ENCODE data around the gene PLD4.
"Not testable (repeated sequence)": the region's sequence is repeated elsewhere in the genome, so short reads cannot be mapped to it uniquely, and the experiment has no call there.

PLD4 gene

GRCh38 chr14:104887623-104888488 lies 36.8 kb upstream of the PLD4 start:
- Histone ChIP-seq H3K9me3 (ENCODE audit: control insufficient read depth, low read length) (no peaks in the 10 kb centered on the region), H3K4me3 (ENCODE audit: extremely low read depth, insufficient read depth, low read length, poor library complexity, severe bottlenecking) (no peak overlapping the region), H3K4me1 (ENCODE audit: control insufficient read depth, insufficient read depth, low read length, poor library complexity, severe bottlenecking) (no peaks in the 10 kb centered on the region), H3K27ac (ENCODE audit: low read depth, low read length, severe bottlenecking) (no peak overlapping the region), H3K36me3 (ENCODE audit: control insufficient read depth, insufficient read depth, low read length) (peaks cover 36% of the 10 kb centered on the region)
- WGBS, 2 experiments (ENCODE audit: insufficient coverage in 2 of 2) = 95 to 97% methylated on average over 23 to 30 of the region's 33 CpGs

GRCh38 chr14:104888489-104889374 lies 35.9 kb upstream of the PLD4 start:
- H3K27ac ChIP-seq (ENCODE audit: low read depth, low read length, severe bottlenecking) = no peak overlapping the region
- WGBS, 2 experiments (ENCODE audit: insufficient coverage in 2 of 2) = 93 to 96% methylated on average over 21 to 22 of the region's 26 CpGs
- no peaks in the 10 kb centered on the region for H3K9me3 ChIP-seq (ENCODE audit: control insufficient read depth, low read length)
- H3K36me3 ChIP-seq (ENCODE audit: control insufficient read depth, insufficient read depth, low read length) = peaks cover 35% of the 10 kb centered on the region
- H3K4me1 ChIP-seq (ENCODE audit: control insufficient read depth, insufficient read depth, low read length, poor library complexity, severe bottlenecking) = no peaks in the 10 kb centered on the region
- H3K4me3 ChIP-seq (ENCODE audit: extremely low read depth, insufficient read depth, low read length, poor library complexity, severe bottlenecking) = no peak overlapping the region

- Histone ChIP-seq H3K4me1 (ENCODE audit: control insufficient read depth, insufficient read depth, low read length, poor library complexity, severe bottlenecking) (no peaks in the 10 kb centered on the region), H3K36me3 (ENCODE audit: control insufficient read depth, insufficient read depth, low read length) (peaks cover 29% of the 10 kb centered on the region), H3K4me3 (ENCODE audit: extremely low read depth, insufficient read depth, low read length, poor library complexity, severe bottlenecking) (no peak overlapping the region), H3K9me3 (ENCODE audit: control insufficient read depth, low read length) (no peaks in the 10 kb centered on the region), H3K27ac (ENCODE audit: low read depth, low read length, severe bottlenecking) (no peak overlapping the region)
- WGBS, 2 experiments (ENCODE audit: insufficient coverage in 2 of 2) = 91 to 92% methylated on average over 20 to 23 of the region's 23 CpGs
Observed at GRCh38 chr14:104889375-104889757, 35.3 kb upstream of the PLD4 start.

GRCh38 chr14:104890292-104890691 lies 34.4 kb upstream of the PLD4 start:
- not testable (repeated sequence) for H3K4me3 ChIP-seq (ENCODE audit: extremely low read depth, insufficient read depth, low read length, poor library complexity, severe bottlenecking); H3K4me1 ChIP-seq (ENCODE audit: control insufficient read depth, insufficient read depth, low read length, poor library complexity, severe bottlenecking); H3K27ac ChIP-seq (ENCODE audit: low read depth, low read length, severe bottlenecking); H3K9me3 ChIP-seq (ENCODE audit: control insufficient read depth, low read length)
- peaks cover 25% of the 10 kb centered on the region for H3K36me3 ChIP-seq (ENCODE audit: control insufficient read depth, insufficient read depth, low read length)

GRCh38 chr14:104891121-104891551 lies 33.5 kb upstream of the PLD4 start:
- Histone ChIP-seq H3K27ac (ENCODE audit: low read depth, low read length, severe bottlenecking) (no peak overlapping the region), H3K4me3 (ENCODE audit: extremely low read depth, insufficient read depth, low read length, poor library complexity, severe bottlenecking) (no peak overlapping the region), H3K9me3 (ENCODE audit: control insufficient read depth, low read length) (no peaks in the 10 kb centered on the region), H3K4me1 (ENCODE audit: control insufficient read depth, insufficient read depth, low read length, poor library complexity, severe bottlenecking) (no peaks in the 10 kb centered on the region), H3K36me3 (ENCODE audit: control insufficient read depth, insufficient read depth, low read length) (peaks cover 21% of the 10 kb centered on the region)
- WGBS, 2 experiments (ENCODE audit: insufficient coverage in 2 of 2) = 91 to 100% methylated on average over 1 to 3 of the region's 4 CpGs

GRCh38 chr14:104891664-104892530 lies 32.8 kb upstream of the PLD4 start:
- H3K27ac ChIP-seq (ENCODE audit: low read depth, low read length, severe bottlenecking) = no peak overlapping the region
- H3K36me3 ChIP-seq (ENCODE audit: control insufficient read depth, insufficient read depth, low read length) = peaks cover 13% of the 10 kb centered on the region
- H3K9me3 ChIP-seq (ENCODE audit: control insufficient read depth, low read length) = no peaks in the 10 kb centered on the region
- no peaks in the 10 kb centered on the region for H3K4me1 ChIP-seq (ENCODE audit: control insufficient read depth, insufficient read depth, low read length, poor library complexity, severe bottlenecking)
- WGBS, 2 experiments (ENCODE audit: insufficient coverage in 2 of 2) = 80 to 89% methylated on average over 13 of the region's 13 CpGs
- H3K4me3 ChIP-seq (ENCODE audit: extremely low read depth, insufficient read depth, low read length, poor library complexity, severe bottlenecking) = no peak overlapping the region

- 84 to 85% methylated on average over 26 to 28 of the region's 31 CpGs for WGBS, 2 experiments (ENCODE audit: insufficient coverage in 2 of 2)
- no peaks in the 10 kb centered on the region for H3K4me1 ChIP-seq (ENCODE audit: control insufficient read depth, insufficient read depth, low read length, poor library complexity, severe bottlenecking)
Observed at GRCh38 chr14:104892531-104893434, 31.9 kb upstream of the PLD4 start.

GRCh38 chr14:104893435-104894207 lies 31.1 kb upstream of the PLD4 start:
- H3K9me3 ChIP-seq (ENCODE audit: control insufficient read depth, low read length) = no peaks in the 10 kb centered on the region
- H3K27ac ChIP-seq (ENCODE audit: low read depth, low read length, severe bottlenecking) = no peak overlapping the region
- no peak overlapping the region for H3K4me3 ChIP-seq (ENCODE audit: extremely low read depth, insufficient read depth, low read length, poor library complexity, severe bottlenecking)
- no peaks in the 10 kb centered on the region for H3K4me1 ChIP-seq (ENCODE audit: control insufficient read depth, insufficient read depth, low read length, poor library complexity, severe bottlenecking)
- WGBS, 2 experiments (ENCODE audit: insufficient coverage in 2 of 2) = 94% methylated on average over 34 to 39 of the region's 39 CpGs
- H3K36me3 ChIP-seq (ENCODE audit: control insufficient read depth, insufficient read depth, low read length) = no peaks in the 10 kb centered on the region

More at GRCh38 chr14:104892531-104893434, 31.9 kb upstream of the PLD4 start:
- Histone ChIP-seq H3K36me3 (ENCODE audit: control insufficient read depth, insufficient read depth, low read length) (peaks cover 6% of the 10 kb centered on the region), H3K9me3 (ENCODE audit: control insufficient read depth, low read length) (no peaks in the 10 kb centered on the region), H3K27ac (ENCODE audit: low read depth, low read length, severe bottlenecking) (no peak overlapping the region), H3K4me3 (ENCODE audit: extremely low read depth, insufficient read depth, low read length, poor library complexity, severe bottlenecking) (no peak overlapping the region)

Data from mesodermal cell (in vitro differentiated cells).